GM19438 (cell line): Measurements from ENCODE around the gene CFAP58.

ENCODE experiments used
- ATAC-seq: cut with Tn5 transposase; IDR thresholded peaks from one replicate; pipeline ENCODE4 v1.9.1; 2021; ENCODE audit warnings: low read depth; ENCODE audit not compliant: unreplicated experiment

CFAP58 gene

GRCh38 chr10:104359811-104360210 is 6.2 kb downstream of the CFAP58 start:
- ATAC-seq, result no peak

DNA sequence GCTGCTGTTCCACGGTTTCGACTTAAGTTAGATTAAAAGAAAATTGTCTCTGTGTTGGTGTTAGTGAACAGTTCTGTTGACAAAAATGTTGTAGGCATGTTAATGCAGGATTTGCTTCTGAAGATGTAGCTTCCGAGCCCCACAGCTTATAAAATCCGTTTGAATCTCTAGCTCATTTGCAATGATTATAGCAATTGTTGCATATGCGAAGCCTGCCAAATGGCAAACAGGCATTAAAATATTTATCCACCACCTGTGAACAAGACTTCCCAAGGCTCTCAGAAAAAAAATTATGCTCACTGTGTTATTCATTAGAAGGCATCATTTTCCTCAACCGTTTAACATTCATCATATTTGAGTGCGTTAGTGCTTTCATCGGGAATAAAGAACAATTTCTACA is 14.3 kb downstream of the CFAP58 start:
- no peak for ATAC-seq

- ATAC-seq, result no peak
Measured at GRCh38 chr10:104368381-104368780, 14.7 kb downstream of the CFAP58 start.

DNA sequence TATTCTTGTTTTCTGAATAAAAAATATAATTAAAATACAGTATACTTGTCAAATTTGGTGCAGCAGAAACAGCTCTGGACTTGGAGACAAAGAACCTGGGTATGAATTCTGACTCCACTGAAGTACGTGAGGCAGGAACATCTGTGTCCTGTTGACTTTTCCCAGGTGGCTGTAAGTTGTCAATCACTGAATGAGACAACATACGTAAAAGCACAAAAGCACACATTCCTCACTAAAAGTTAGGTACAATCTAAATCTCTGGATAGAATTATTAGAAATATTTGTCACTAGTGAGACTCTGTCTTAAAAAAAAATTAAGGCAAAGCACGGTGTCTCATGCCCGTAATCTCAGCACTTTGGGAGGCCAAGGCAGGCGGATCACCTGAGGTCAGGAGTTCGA is 18.1 kb downstream of the CFAP58 start:
- ATAC-seq, result no peak

GRCh38 chr10:104374591-104374990 is 21.0 kb downstream of the CFAP58 start:
- ATAC-seq, result no peak

GRCh38 chr10:104376784-104377300 is 23.2 kb downstream of the CFAP58 start:
- no peak for ATAC-seq

DNA sequence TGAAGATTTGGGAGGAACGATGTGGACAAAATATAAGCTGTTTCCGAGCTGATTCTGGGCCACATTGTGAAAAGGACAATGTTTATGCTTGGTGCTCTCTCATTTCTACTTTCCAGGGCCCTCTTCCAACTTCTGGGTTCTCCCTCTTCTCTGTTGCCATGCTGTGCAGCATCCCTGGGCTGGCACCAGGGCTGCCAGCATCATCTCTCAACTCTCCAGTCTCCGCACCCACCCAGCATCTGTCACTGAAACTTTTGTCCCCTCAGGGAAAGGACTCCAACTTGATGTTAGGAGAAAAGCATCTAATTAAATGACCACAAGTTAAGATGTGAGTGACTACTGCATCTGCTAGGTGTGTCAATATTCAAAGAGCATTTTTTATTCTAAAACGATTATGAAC is 26.7 kb downstream of the CFAP58 start:
- no peak for ATAC-seq

- peak; percentile 92 for ATAC-seq
Measured at GRCh38 chr10:104387130-104387888, 33.7 kb downstream of the CFAP58 start.

DNA sequence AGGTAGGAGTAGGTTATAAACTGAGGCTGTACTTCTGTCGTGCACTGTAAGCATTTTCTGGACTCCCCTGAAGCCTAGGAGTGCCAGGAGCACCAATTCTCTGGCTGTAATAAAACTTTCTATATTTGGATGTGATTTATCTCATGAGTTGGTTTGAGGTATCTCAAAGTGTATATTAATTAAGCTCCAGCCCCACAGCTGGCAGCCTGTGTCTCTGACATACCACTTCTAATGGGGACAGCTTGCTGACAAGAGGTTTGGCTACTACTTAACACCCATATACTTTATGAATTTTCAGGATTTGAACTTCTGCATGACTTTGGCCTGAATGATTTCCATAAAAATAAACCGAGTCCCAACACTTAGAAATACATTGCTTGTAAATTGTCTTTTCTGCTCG is 35.2 kb downstream of the CFAP58 start:
- ATAC-seq, result no peak

- no peak for ATAC-seq
Measured at GRCh38 chr10:104391150-104391968, 37.7 kb downstream of the CFAP58 start.

DNA sequence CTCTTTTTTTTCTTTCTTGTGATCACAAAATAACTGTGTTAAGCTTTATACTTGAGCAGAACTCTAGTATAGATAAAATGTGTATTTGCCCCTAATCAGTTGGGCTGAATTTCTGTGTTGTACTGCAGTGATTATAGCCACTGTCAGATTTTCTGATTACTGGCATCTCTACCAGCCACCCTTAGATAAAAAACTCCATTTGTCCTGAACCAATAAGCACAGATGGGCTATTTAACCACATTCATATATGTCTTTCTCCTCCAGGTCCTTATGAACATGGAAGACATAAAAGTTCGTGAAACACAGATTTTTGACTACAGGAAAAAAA is 38.3 kb downstream of the CFAP58 start:
- no peak for ATAC-seq

- no peak for ATAC-seq
Measured at GRCh38 chr10:104393387-104393786, 39.8 kb downstream of the CFAP58 start.

- ATAC-seq, result no peak
Measured at GRCh38 chr10:104396581-104396980, 42.9 kb downstream of the CFAP58 start.

GRCh38 chr10:104403636-104404035 is 50.0 kb downstream of the CFAP58 start:
- no peak for ATAC-seq

DNA sequence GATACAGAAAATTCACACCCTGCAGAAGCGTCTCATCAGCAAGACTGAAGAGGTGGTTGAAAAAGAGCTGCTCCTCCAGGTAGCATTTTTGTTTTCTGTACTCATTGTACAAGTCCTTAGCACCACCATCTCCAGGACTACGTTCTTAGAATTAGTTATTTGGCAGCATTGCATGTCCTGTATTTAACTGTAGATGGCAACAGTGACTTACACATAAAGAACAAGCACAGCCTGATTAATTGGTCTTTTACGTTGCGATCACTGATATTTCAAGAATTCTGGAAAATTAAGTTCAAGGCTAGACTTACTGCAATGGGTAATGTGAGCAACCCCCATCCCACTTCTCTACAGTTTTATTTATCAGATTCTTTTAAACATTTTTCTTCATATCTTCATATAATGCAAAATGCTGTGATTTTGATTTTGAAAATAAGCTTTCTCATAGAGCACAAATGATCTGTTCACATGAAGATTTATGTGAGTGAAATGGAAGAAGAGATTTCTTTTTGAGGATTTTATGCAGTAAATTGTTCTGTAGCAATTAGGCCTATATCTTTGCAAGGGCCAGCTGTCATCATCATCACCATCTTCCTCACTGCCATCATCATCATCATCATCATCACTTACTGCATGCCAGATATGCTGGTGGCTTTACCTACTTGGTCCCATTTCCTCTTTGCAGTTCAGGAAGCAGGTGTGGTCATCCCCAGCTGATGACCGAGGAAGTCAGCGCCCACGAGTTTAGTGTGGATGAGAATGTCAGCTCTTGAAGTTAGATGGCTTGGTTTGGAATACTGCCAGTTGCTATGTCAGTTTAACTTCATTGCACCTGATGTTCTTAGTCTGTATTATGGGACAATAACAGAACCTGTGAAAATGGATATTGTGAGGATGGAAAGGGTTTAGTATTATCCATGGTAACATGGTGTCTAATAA is 53.4 kb downstream of the CFAP58 start:
- ATAC-seq, result no peak

- ATAC-seq, result no peak
Measured at GRCh38 chr10:104413528-104413927, 59.9 kb downstream of the CFAP58 start.

DNA sequence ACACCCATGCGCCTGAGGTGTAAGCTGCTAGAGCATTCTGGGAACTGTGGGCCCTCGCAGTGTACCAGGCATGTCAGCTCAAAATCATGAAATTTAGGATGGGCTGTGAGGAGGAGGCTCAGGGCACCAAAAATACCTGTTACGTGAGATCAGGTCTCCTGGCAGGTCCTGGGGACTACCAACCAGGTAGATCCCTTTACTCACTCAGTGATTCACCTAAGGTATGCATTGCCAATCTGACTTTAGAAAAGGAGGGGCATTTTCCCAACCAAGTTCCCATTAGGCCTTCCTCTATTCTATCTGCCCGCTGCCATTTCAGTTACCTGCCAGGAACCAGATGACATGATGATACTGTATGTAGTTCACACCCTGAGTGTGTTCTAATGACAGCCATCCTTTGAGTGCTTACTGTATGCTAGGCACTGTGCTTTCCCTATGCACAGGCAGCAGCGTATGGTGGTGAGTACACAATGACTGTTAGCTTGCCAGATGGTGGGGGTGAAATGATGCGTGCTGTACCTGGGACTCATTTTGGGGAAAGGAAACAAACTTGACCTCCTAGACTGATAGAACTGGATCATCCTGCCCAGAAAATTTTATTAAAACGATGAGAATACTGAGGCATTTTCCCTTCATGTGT is 62.0 kb downstream of the CFAP58 start:
- ATAC-seq, result no peak

DNA sequence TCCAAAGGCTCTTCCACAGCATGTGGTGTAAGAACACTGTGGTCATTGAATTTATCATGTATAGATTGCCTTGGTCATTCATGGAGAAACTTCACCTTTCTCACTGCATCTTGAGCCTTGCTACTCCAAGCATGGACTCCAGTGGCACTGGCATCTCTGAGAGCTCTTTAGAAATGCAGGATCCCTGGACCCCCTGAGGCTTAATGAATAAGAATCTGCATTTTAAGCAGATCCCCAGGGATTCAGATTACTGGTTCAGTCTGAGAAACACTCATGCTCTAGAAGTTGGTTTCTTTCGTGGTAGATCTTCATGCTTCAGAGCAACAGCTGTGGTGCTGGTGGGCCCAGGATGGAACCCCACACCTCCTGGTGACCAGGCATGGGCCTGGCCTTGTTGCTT is 63.2 kb downstream of the CFAP58 start:
- no peak for ATAC-seq

DNA sequence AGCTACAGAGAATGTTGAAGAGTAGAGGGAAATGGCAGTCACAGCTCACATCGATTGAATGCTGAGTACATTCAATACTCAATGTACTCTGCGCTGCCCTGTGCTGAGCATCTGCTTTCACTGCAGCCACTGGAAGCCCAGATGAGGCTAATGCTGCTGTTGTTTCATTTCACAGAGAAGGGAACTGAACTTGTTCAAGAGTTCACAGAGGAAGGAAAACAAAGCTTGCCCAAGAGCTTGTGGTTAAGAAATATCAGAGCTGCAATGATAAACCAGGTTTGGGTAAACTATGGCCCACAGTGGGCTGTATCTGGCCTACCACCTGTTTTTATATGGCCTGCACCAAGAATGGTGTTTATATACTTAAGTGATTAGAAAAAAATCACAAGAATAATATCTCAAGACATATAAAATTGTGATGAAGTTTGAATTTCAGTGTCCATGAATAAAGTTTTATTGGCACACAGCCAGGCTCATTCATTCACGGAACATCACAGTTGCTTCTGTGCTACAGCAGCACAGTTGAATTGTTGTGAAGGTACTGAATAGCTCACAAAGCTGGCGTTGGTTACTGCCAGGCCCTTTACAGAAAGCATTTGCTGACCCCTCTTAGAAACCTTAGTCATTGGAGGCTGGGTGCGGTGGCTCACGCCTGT is 64.1 kb downstream of the CFAP58 start:
- no peak for ATAC-seq

DNA sequence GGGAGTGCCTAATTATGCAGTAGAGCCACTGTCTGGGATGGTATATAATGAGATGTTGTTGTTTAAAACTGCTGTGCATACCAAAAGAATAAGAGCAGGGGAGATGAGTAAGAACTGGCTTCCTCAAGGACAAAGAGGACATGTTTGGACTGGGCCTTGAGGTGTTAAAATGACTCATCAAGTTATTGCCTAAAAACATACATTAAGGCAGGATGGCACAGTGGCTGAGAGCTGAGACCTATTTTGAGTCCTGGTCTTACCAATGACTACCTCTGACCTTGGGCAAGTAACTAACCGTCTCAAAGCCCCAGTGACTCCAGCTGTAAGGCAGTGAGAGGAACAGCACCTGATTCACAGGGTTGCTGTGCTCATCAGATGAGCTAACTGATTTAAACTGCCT is 71.1 kb downstream of the CFAP58 start:
- peak; percentile 74 for ATAC-seq
